Lower leg skin (tissue), 3 donors: Measurements from ENCODE around the gene MTHFD1L.

Experiments
- CTCF ChIP-seq, 3 donors: fragments of 450-650 bp; IDR thresholded peaks; one replicate each; pipeline ENCODE4 v1.5.1; 2016; ENCODE audit warnings: antibody characterized with exemption in 3 of 3, mild to moderate bottlenecking in 3 of 3, moderate library complexity in 2 of 3
- POLR2A ChIP-seq, 2 donors: fragments of 450-650 bp; IDR thresholded peaks; one replicate each; pipeline ENCODE4 v1.6.1; 2016 to 2017; ENCODE audit warnings: antibody characterized with exemption in 2 of 2, mild to moderate bottlenecking in 1 of 2, moderate library complexity in 1 of 2

- no peak for TF ChIP-seq CTCF (IDR thresholded peaks at IDR 0.05)
- TF ChIP-seq POLR2A (IDR thresholded peaks at IDR 0.05) = no peak
Observed at GRCh38 chr6:150822932-150823331, 42.6 kb upstream of the MTHFD1L start.
